Muscle layer of colon (tissue), 2 donors: ENCODE data around the gene CAPS2.

Experiments
- H3K27ac ChIP-seq: one replicate; pipeline ENCODE4 v1.7.0; 2013; ENCODE audit warnings: low read depth, mild to moderate bottlenecking, low read length, moderate library complexity
- H3K27me3 ChIP-seq, 2 donors: one replicate each; pipeline ENCODE4 v1.7.0; 2013; ENCODE audit warnings: low read length in 2 of 2, mild to moderate bottlenecking in 2 of 2; ENCODE audit not compliant: insufficient read depth in 2 of 2, control insufficient read depth in 1 of 2
- H3K36me3 ChIP-seq: one replicate; pipeline ENCODE4 v1.7.0; 2013; ENCODE audit warnings: mild to moderate bottlenecking, low read length; ENCODE audit not compliant: insufficient read depth
- H3K4me1 ChIP-seq: one replicate; pipeline ENCODE4 v1.7.0; 2013; ENCODE audit warnings: mild to moderate bottlenecking, low read length; ENCODE audit not compliant: insufficient read depth
- H3K4me3 ChIP-seq, 2 donors: one replicate each; pipeline ENCODE4 v1.7.0; 2013; ENCODE audit warnings: low read length in 2 of 2, low read depth in 1 of 2, mild to moderate bottlenecking in 1 of 2, moderate library complexity in 1 of 2
- H3K9ac ChIP-seq: one replicate; pipeline ENCODE4 v1.7.0; 2013; ENCODE audit warnings: low read length
- H3K9me3 ChIP-seq: one replicate; pipeline ENCODE4 v1.7.0; 2013; ENCODE audit warnings: mild to moderate bottlenecking, low read length
- donor health status: abdominal sarcoma.
- donor health status: Adenocarcinoma of cecum.

Gene CAPS2

DNA sequence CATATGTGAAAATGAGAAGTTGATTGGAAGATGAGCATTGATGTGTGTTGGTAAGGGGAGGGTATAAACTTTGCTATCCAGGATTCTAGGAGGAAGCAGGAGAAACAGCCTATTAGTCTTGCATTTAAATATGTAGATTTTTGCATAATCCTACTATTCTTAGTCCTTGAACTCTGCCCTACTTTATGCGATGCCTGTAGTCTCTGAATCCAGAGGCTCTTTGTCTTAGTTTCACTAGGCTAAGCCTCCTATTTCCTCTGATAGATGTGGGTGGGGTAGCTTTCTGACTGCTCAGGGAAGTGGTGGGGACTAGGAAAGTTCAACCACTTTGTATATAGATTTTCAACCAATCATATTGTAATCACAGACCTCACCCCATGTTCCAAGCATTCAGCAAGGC is 71.0 kb downstream of the CAPS2 start:
- H3K4me1 ChIP-seq = no peaks in the 10 kb centered on the region
- H3K9ac ChIP-seq = no peak overlapping the region
- H3K9me3 ChIP-seq = no peaks in the 10 kb centered on the region
- no peaks in the 10 kb centered on the region for H3K27me3 ChIP-seq
- H3K36me3 ChIP-seq = no peaks in the 10 kb centered on the region
- H3K27ac ChIP-seq = no peak overlapping the region
- H3K4me3 ChIP-seq = no peak overlapping the region

DNA sequence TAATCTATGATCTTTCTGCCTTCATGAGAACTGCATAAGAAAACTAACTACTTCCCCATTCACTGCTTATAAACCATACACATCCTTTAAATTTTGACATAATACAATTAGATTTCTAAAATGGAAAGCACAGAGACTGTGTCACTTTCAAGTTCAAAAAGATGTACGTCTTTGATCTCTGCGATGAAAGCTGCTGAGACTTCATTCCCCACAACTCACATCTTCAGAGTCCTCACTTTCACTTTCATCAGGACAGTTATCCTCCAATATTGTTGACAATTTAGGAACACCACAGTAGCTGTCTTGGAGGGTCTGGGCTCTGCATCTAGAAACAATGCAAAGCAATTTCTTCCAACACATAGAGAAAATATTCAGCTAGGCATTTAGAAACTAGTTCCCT is 72.6 kb downstream of the CAPS2 start:
- Histone ChIP-seq H3K36me3 (no peaks in the 10 kb centered on the region), H3K9ac (no peak overlapping the region), H3K27me3 (no peaks in the 10 kb centered on the region), H3K27ac (no peak overlapping the region), H3K4me1 (no peaks in the 10 kb centered on the region), H3K4me3 (no peak overlapping the region), H3K9me3 (no peaks in the 10 kb centered on the region)

DNA sequence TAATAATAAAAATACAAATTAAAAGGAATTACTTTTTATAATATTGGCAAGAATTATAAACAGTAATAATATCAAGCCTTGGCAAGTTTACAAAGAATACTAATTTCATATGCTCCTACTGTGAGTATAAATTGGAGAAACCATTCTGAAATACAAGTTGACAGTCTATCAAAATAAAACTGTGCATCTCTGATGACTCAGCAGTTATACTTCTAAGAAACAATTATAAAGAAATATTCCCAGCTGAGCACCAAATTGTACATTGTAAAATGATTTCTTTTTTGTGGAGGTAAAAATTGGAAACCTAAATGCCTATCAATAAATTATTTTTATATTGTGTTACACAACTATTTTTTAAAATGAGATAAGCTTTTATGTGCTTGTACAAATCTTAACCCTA is 85.0 kb downstream of the CAPS2 start:
- Histone ChIP-seq H3K27me3 (no peaks in the 10 kb centered on the region), H3K36me3 (no peaks in the 10 kb centered on the region), H3K4me3 (no peak overlapping the region), H3K9me3 (no peaks in the 10 kb centered on the region), H3K27ac (no peak overlapping the region), H3K4me1 (no peaks in the 10 kb centered on the region), H3K9ac (no peak overlapping the region)

DNA sequence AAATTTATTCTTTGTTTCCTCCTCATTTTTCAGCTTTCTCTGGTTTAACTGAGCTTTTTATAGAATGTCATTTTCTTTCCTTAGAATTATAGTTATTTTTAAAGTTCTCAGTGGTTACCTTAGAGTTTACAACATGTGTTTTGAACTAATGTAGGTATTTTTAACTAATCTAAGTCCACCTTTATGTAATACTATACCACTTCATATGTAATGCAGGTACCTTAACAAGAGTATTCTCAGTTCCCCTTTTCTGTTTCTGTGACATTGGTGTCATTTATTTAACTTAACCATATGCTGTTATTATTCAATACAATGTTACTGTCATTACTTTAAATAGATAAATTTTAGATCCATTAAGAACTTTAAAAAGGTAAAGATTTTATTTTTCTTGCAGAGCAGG is 90.1 kb downstream of the CAPS2 start:
- Histone ChIP-seq H3K36me3 (no peaks in the 10 kb centered on the region), H3K4me3 (no peak overlapping the region), H3K27ac (no peak overlapping the region), H3K9me3 (no peaks in the 10 kb centered on the region), H3K4me1 (no peaks in the 10 kb centered on the region), H3K27me3 (no peaks in the 10 kb centered on the region), H3K9ac (no peak overlapping the region)

DNA sequence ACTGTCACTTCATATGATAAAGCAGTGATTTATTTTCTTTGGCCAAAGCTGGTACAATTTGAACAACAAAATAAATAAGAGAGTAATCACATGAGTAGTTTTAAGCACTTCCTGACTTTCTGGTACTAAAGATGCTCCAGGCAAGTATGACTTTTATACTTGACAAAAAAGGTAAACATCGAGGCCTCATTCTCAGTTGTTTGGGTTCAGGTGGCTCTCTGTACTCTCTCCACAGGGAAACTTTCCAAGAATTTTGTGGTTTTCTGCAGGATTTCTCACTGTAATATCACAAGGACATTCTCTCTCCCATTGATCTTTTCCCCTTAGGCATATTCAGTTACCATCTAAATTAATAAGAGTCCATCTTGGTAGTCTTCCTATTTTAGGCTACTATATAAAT is 93.9 kb downstream of the CAPS2 start:
- no peak overlapping the region for H3K4me3 ChIP-seq
- H3K9ac ChIP-seq = no peak overlapping the region
- no peaks in the 10 kb centered on the region for H3K27me3 ChIP-seq
- no peak overlapping the region for H3K27ac ChIP-seq
- no peaks in the 10 kb centered on the region for H3K9me3 ChIP-seq
- H3K4me1 ChIP-seq = no peaks in the 10 kb centered on the region
- no peaks in the 10 kb centered on the region for H3K36me3 ChIP-seq

DNA sequence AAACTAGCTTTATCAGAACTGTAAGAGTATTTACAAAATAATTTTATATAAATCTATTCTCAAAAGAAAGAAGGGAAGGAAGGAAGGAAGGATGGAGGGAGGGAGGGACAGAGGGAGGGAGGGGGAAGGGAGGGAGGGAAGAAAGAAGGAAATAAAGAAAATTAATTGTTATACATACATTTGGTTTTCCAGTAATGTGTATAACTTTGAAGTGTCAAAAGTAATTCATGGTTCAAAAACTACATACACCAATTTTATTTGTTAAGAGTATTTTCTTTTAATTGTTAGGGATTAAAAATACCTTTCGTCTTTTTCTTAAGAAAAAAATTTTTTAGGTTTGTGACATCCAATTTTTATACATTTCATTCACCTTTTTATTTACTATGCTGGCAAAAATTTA is 103.0 kb downstream of the CAPS2 start:
- Histone ChIP-seq H3K36me3 (no peaks in the 10 kb centered on the region), H3K4me1 (no peaks in the 10 kb centered on the region), H3K9ac (no peak overlapping the region), H3K27me3 (no peaks in the 10 kb centered on the region), H3K27ac (no peak overlapping the region), H3K9me3 (peaks cover 5% of the 10 kb centered on the region), H3K4me3 (no peak overlapping the region)
